H9 (cell line): ENCODE data around the gene TBC1D22A. TPM values are rescaled to one million over a fixed set of nuclear protein-coding genes. Genes with fewer than 3 reads are reported as not detected.

ENCODE experiments used
- DNase-seq: peaks from one replicate; pipeline ENCODE4 v3.0.0-alpha.2; 2017
- H2AFZ ChIP-seq: one replicate; pipeline ENCODE4 v1.6.1; 2013; ENCODE audit warnings: mild to moderate bottlenecking, low read length, control low read depth, moderate library complexity
- H2AK5ac ChIP-seq: 2 replicates; pipeline ENCODE4 v1.6.1; 2013; ENCODE audit warnings: low read length, control low read depth, mixed read lengths; ENCODE audit not compliant: insufficient read length
- H2BK120ac ChIP-seq: one replicate; pipeline ENCODE4 v1.6.1; 2013; ENCODE audit warnings: low read depth, mild to moderate bottlenecking, low read length, control low read depth, inconsistent platforms; ENCODE audit not compliant: poor library complexity, severe bottlenecking
- H2BK12ac ChIP-seq: 2 replicates; pipeline ENCODE4 v1.6.1; 2013; ENCODE audit warnings: low read length, control low read depth, mixed read lengths, low read depth; ENCODE audit not compliant: insufficient read length
- H2BK15ac ChIP-seq: 2 replicates; pipeline ENCODE4 v1.6.1; 2013; ENCODE audit warnings: low read depth, low read length, control low read depth
- H2BK20ac ChIP-seq: one replicate; pipeline ENCODE4 v1.6.1; 2013; ENCODE audit warnings: low read depth, mild to moderate bottlenecking, low read length, control low read depth, inconsistent platforms; ENCODE audit not compliant: poor library complexity, severe bottlenecking
- H2BK5ac ChIP-seq: 2 replicates; pipeline ENCODE4 v1.6.1; 2013; ENCODE audit warnings: low read length, control low read depth, mixed read lengths; ENCODE audit not compliant: insufficient read length
- H3K14ac ChIP-seq: 2 replicates; pipeline ENCODE4 v1.6.1; 2013; ENCODE audit warnings: low read length, control low read depth; ENCODE audit not compliant: insufficient read depth
- H3K18ac ChIP-seq: 2 replicates; pipeline ENCODE4 v1.6.1; 2013; ENCODE audit warnings: low read depth, mild to moderate bottlenecking, mixed read lengths, low read length, control low read depth; ENCODE audit not compliant: insufficient read length
- H3K23ac ChIP-seq: 2 replicates; pipeline ENCODE4 v1.6.1; 2013; ENCODE audit warnings: low read length, control low read depth, mixed read lengths, low read depth; ENCODE audit not compliant: insufficient read length
- H3K23me2 ChIP-seq: 2 replicates; pipeline ENCODE4 v1.6.1; 2013; ENCODE audit warnings: low read depth, mild to moderate bottlenecking, mixed read lengths, low read length, control low read depth; ENCODE audit not compliant: insufficient read length, poor library complexity, severe bottlenecking
- H3K27ac ChIP-seq: 2 replicates; pipeline ENCODE4 v1.5.1; 2013; ENCODE audit warnings: low read length, control low read depth, mixed read lengths, low read depth; ENCODE audit not compliant: insufficient read length
- H3K27me3 ChIP-seq: 2 replicates; pipeline ENCODE4 v1.6.1; 2013; ENCODE audit warnings: low read length, control low read depth, inconsistent platforms; ENCODE audit not compliant: insufficient read depth
- H3K4ac ChIP-seq: 2 replicates; pipeline ENCODE4 v1.6.1; 2013; ENCODE audit warnings: low read depth, mild to moderate bottlenecking, control low read depth, inconsistent platforms, low read length, moderate library complexity
- H3K4me1 ChIP-seq: 2 replicates; pipeline ENCODE4 v1.6.1; 2013; ENCODE audit warnings: low read length, control low read depth, inconsistent platforms; ENCODE audit not compliant: insufficient read depth
- H3K4me2 ChIP-seq: 2 replicates; pipeline ENCODE4 v1.6.1; 2013; ENCODE audit warnings: low read length, control low read depth, mixed read lengths; ENCODE audit not compliant: insufficient read length, insufficient read depth
- H3K56ac ChIP-seq: 2 replicates; pipeline ENCODE4 v1.6.1; 2013; ENCODE audit warnings: low read depth, mild to moderate bottlenecking, mixed read lengths, low read length, control low read depth; ENCODE audit not compliant: insufficient read length
- H3K79me1 ChIP-seq: 2 replicates; pipeline ENCODE4 v1.6.1; 2013; ENCODE audit warnings: low read depth, mild to moderate bottlenecking, moderate library complexity, low read length, control low read depth, inconsistent platforms; ENCODE audit not compliant: insufficient read depth, poor library complexity, severe bottlenecking
- H3K79me2 ChIP-seq: 2 replicates; pipeline ENCODE4 v1.6.1; 2013; ENCODE audit warnings: low read length, control low read depth, inconsistent platforms; ENCODE audit not compliant: insufficient read depth
- H3K9ac ChIP-seq: 2 replicates; pipeline ENCODE4 v1.6.1; 2013; ENCODE audit warnings: low read length, control low read depth, mixed read lengths; ENCODE audit not compliant: insufficient read length; ENCODE audit errors: extremely low read depth
- H3K9me3 ChIP-seq: one replicate; pipeline ENCODE4 v1.6.1; 2013; ENCODE audit warnings: low read depth, low read length, inconsistent platforms; ENCODE audit not compliant: control insufficient read depth
- H3T11ph ChIP-seq: one replicate; pipeline ENCODE4 v1.6.1; 2013; ENCODE audit warnings: mild to moderate bottlenecking, low read length, control low read depth, inconsistent platforms
- H4K20me1 ChIP-seq: one replicate; pipeline ENCODE4 v1.6.1; 2013; ENCODE audit not compliant: control insufficient read depth, insufficient read length, insufficient read depth
- H4K5ac ChIP-seq: 2 replicates; pipeline ENCODE4 v1.6.1; 2013; ENCODE audit warnings: low read depth, mild to moderate bottlenecking, mixed read lengths, low read length, control low read depth; ENCODE audit not compliant: insufficient read length
- H4K8ac ChIP-seq: replicated peaks from 2 replicates; pipeline ENCODE4 v1.6.1; 2013; ENCODE audit warnings: low read length, control low read depth, mixed read lengths, low read depth; ENCODE audit not compliant: insufficient read length
- H4K91ac ChIP-seq: 2 replicates; pipeline ENCODE4 v1.6.1; 2013; ENCODE audit warnings: low read depth, mild to moderate bottlenecking, moderate library complexity, mixed read lengths, low read length, control low read depth; ENCODE audit not compliant: insufficient read length
- H3K27ac Mint-ChIP-seq, 3 experiments: 2 replicates in 2 of 3; 3 replicates in 1 of 3; pipeline ENCODE4 v1.8.0; 2020 to 2021; ENCODE audit warnings: mixed read lengths in 3 of 3, mild to moderate bottlenecking in 1 of 3, moderate library complexity in 1 of 3
- H3K27me3 Mint-ChIP-seq: 2 replicates; pipeline ENCODE4 v1.8.0; 2021; ENCODE audit warnings: low read depth, mild to moderate bottlenecking, moderate library complexity, mixed read lengths
- H3K36me3 Mint-ChIP-seq, 3 experiments: 2 replicates in 2 of 3; 3 replicates in 1 of 3; pipeline ENCODE4 v1.8.0; 2020 to 2021; ENCODE audit warnings: low read depth in 3 of 3, mixed read lengths in 3 of 3; ENCODE audit not compliant: insufficient read depth in 1 of 3
- H3K4me1 Mint-ChIP-seq, 2 experiments: 2 replicates each; pipeline ENCODE4 v1.8.0; 2020; ENCODE audit warnings: mixed read lengths in 2 of 2
- H3K4me3 Mint-ChIP-seq, 2 experiments: 2 replicates in 1 of 2; 3 replicates in 1 of 2; pipeline ENCODE4 v1.8.0; 2020 to 2021; ENCODE audit warnings: mild to moderate bottlenecking in 2 of 2, mixed read lengths in 2 of 2, moderate library complexity in 1 of 2
- H3K9me3 Mint-ChIP-seq, 2 experiments: 2 replicates in 1 of 2; 3 replicates in 1 of 2; pipeline ENCODE4 v1.8.0; 2020; ENCODE audit warnings: mild to moderate bottlenecking in 2 of 2, mixed read lengths in 2 of 2, moderate library complexity in 1 of 2
- WGBS: extraction: QIAGEN DNeasy Blood & Tissue Kit; methylation state at CpG from one replicate; pipeline ENCODE4 v1.1.7; 2013; ENCODE audit warnings: missing lambda C conversion rate, low lambda C conversion rate, mixed read lengths; ENCODE audit not compliant: insufficient read length; ENCODE audit errors: extremely low coverage; 5-methylcytosine and 5-hydroxymethylcytosine counted together
- total RNA-seq: library from RNA; stranded (reverse); gene quantifications from 2 replicates; pipeline ENCODE4 v1.2.1, GENCODE V29; 2021
- TF ChIP-seq, protein P1 (sequence below): fragments of 200-600 bp; sonication (generic); conservative IDR thresholded peaks from 3 replicates; pipeline ENCODE4 v1.8.0; 2021; ENCODE audit warnings: antibody characterized with exemption, mild to moderate bottlenecking

TBC1D22A gene
- total RNA-seq, 1 experiment from 2014 or later: 20.8 TPM

- peaks cover 14 to 16% of the 10 kb centered on the region in 2 experiments for H3K4me1 Mint-ChIP-seq
- no peak overlapping the region for H3K4me3 Mint-ChIP-seq
- H3K4ac ChIP-seq: no peak overlapping the region
- TF ChIP-seq, protein P1, sequence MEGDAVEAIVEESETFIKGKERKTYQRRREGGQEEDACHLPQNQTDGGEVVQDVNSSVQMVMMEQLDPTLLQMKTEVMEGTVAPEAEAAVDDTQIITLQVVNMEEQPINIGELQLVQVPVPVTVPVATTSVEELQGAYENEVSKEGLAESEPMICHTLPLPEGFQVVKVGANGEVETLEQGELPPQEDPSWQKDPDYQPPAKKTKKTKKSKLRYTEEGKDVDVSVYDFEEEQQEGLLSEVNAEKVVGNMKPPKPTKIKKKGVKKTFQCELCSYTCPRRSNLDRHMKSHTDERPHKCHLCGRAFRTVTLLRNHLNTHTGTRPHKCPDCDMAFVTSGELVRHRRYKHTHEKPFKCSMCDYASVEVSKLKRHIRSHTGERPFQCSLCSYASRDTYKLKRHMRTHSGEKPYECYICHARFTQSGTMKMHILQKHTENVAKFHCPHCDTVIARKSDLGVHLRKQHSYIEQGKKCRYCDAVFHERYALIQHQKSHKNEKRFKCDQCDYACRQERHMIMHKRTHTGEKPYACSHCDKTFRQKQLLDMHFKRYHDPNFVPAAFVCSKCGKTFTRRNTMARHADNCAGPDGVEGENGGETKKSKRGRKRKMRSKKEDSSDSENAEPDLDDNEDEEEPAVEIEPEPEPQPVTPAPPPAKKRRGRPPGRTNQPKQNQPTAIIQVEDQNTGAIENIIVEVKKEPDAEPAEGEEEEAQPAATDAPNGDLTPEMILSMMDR: no peak
- H3K23me2 ChIP-seq: no peaks in the 10 kb centered on the region
- no peak overlapping the region for H2BK12ac ChIP-seq
- peaks cover 15 to 36% (median 29%) of the 10 kb centered on the region in 3 experiments; a peak in 6 of 7 replicates for H3K36me3 Mint-ChIP-seq
- DNase-seq: no peak
- H3K27ac ChIP-seq: no peak overlapping the region
- H3K14ac ChIP-seq: no peak overlapping the region
- no peak overlapping the region for H3K56ac ChIP-seq
- no peak overlapping the region for H2BK5ac ChIP-seq
- H3K27me3 ChIP-seq: no peaks in the 10 kb centered on the region
- no peak overlapping the region for H2AK5ac ChIP-seq
- no peak overlapping the region for H2AFZ ChIP-seq
- no peaks in the 10 kb centered on the region for H3K9me3 ChIP-seq
- peaks cover 21 to 22% of the 10 kb centered on the region in 2 experiments for H3K9me3 Mint-ChIP-seq
- no peak overlapping the region for H2BK15ac ChIP-seq
- no peaks in the 10 kb centered on the region for H3K4me1 ChIP-seq
- H3K4me2 ChIP-seq: no peak overlapping the region
- H3K27ac Mint-ChIP-seq: no peak overlapping the region
- no peaks in the 10 kb centered on the region for H3K79me2 ChIP-seq
- no peaks in the 10 kb centered on the region for H3K79me1 ChIP-seq
- no peak overlapping the region for H2BK20ac ChIP-seq
- no peak overlapping the region for H3K23ac ChIP-seq
- WGBS: no CpG with 5 or more reads among the region's 7 CpGs
- no peak overlapping the region for H4K8ac ChIP-seq
- H3T11ph ChIP-seq: no peak overlapping the region
- H3K27me3 Mint-ChIP-seq: no peaks in the 10 kb centered on the region; the same call in none of the 2 replicates
- no peak overlapping the region for H2BK120ac ChIP-seq
- H4K5ac ChIP-seq: no peak overlapping the region
- H4K20me1 ChIP-seq: no peaks in the 10 kb centered on the region
- H3K9ac ChIP-seq: no peak overlapping the region
- no peak overlapping the region for H4K91ac ChIP-seq
- H3K18ac ChIP-seq: no peak overlapping the region
Measured at GRCh38 chr22:47021371-47022074, 259.1 kb downstream of the TBC1D22A start.
